Mononuclear cell (primary cell): ENCODE data around the gene PHLDA2. TPM values are rescaled to one million over a fixed set of nuclear protein-coding genes. Genes with fewer than 3 reads are reported as not detected.

Experiments used
- H3K27me3 ChIP-seq: 2 replicates; pipeline ENCODE4 v1.6.0; 2011; ENCODE audit warnings: low read length, control low read depth; ENCODE audit not compliant: insufficient read depth
- H3K4me1 ChIP-seq: 2 replicates; pipeline ENCODE4 v1.5.1; 2011; ENCODE audit warnings: mild to moderate bottlenecking, low read length, control low read depth; ENCODE audit not compliant: insufficient read depth
- H3K4me3 ChIP-seq: 2 replicates; pipeline ENCODE4 v1.5.1; 2011; ENCODE audit warnings: mild to moderate bottlenecking, low read length, moderate library complexity
- H3K9me3 ChIP-seq: 2 replicates; pipeline ENCODE4 v1.5.1; 2011; ENCODE audit warnings: low read depth, mild to moderate bottlenecking, control low read depth, low read length
- total RNA-seq: library from RNA; depleted of rRNA; stranded (reverse); fragments of >200 nt; gene quantifications from one replicate; pipeline ENCODE4 v1.2.3, GENCODE V29; 2012

PHLDA2 gene
- total RNA-seq, 1 donor, result 1.7 TPM

DNA sequence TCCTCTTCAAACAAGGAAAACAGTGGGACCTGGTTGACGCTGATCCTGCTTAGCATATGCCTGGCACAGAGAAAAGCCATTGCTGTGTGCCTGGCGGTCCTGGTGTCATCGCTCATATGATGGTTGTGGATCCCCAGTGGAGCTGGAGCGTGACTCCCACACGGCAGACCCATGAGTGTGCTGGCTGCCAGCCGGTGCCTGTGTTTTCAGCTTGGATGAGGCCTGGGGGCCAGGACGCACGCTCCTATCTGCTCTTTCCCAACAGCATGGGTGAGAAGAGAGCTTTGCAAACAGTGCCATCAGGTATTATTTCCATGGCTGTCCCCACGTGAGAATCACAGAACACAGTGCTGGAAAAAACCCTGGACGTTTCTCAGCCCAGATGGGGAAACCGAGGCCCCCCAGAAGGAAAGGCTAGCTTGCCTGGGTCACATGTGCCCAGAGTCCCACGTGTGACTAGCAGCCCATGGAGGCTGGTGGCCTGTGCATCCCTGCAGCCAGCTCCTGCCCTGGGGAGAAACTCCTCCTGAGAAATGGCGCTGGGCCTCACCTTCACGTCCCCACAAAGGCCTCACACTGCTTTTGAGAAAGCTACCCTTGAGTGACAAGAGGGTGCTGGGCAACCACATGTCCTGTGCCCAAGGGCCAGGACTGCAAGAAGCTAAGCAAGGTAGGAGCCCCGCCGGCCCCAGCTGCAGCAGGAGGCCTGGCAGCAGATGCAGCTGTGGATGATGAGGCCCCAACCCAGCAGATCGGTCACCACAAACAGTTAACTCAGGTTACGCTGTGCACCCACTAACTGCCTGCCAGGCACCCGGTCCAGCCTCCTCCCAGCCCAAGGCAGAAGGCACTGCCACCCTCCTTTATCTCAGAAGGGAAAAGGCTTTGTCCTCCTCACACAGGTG lies 47.9 kb downstream of the PHLDA2 start:
- H3K4me3 ChIP-seq, result no peak overlapping the region
- peaks cover 15% of the 10 kb centered on the region for H3K4me1 ChIP-seq
- no peaks in the 10 kb centered on the region for H3K9me3 ChIP-seq
- peaks cover 14% of the 10 kb centered on the region for H3K27me3 ChIP-seq

DNA sequence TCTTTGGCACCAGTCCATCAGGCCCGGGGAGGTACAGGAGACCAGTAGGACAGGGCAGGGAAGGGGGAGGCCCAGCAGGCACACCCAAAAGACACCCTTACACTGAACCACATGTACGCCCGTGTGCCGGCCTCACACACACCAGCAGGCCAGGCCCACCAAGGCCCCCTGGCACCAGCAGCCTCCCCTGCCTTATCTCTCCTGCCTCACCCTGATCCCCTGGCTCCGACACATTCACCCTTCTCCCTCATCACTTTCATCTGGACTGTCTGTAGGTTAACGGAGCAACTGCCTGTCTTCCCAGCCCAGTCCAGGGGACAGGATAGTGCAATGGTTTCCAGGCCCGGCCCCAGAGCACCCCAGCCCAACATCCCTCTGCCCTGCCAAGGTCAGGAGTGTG lies 48.6 kb downstream of the PHLDA2 start:
- H3K27me3 ChIP-seq, result peaks cover 14% of the 10 kb centered on the region
- H3K4me3 ChIP-seq, result no peak overlapping the region
- no peaks in the 10 kb centered on the region for H3K9me3 ChIP-seq

DNA sequence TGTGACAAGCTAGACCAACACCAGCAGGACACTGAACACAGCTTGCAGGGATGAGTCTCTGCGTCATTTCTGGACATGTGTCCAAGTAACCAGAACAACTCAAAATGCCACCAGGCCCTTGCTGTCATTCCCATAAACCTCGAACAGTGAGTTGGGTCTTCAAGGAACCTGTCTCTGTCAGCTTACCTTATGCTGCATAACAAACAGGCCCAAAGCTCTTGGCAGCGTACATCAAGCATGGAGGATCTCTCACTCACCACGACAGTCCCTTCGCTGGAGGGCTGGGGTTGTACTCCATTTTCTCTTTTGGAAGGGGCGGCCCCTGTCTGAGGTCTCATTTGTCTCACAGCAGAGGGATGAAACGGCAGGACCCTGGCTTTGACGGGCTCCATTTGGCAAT lies 50.4 kb downstream of the PHLDA2 start:
- peaks cover 13% of the 10 kb centered on the region for H3K27me3 ChIP-seq
- H3K4me3 ChIP-seq, result no peak overlapping the region
- H3K9me3 ChIP-seq, result no peaks in the 10 kb centered on the region
- H3K4me1 ChIP-seq, result peaks cover 4% of the 10 kb centered on the region

More for the DNA sequence above, 48.6 kb downstream of the PHLDA2 start:
- H3K4me1 ChIP-seq, result peaks cover 13% of the 10 kb centered on the region

Other genes starting within 250 kb of the PHLDA2 start
- 0.31 TPM for gene KCNQ1OT1, start 229.4 kb downstream of the PHLDA2 start, total RNA-seq
- gene CDKN1C, start 43.6 kb downstream of the PHLDA2 start, total RNA-seq, result 12.2 TPM
- 272 TPM for gene NAP1L4, start 62.9 kb upstream of the PHLDA2 start, total RNA-seq
- 17.8 TPM for gene CARS1, start 128.0 kb upstream of the PHLDA2 start, total RNA-seq
- 12.2 TPM for gene OSBPL5, start 235.9 kb upstream of the PHLDA2 start, total RNA-seq